ENCODE data around the gene PAK1. TPM values are rescaled to one million over a fixed set of nuclear protein-coding genes. Genes with fewer than 3 reads are reported as not detected.

PAK1 gene
- total and polyA plus RNA-seq, 2 donors (not counting 1 experiment from before 2014, with no cell fraction given): 11.9 to 23.4 TPM

DNA sequence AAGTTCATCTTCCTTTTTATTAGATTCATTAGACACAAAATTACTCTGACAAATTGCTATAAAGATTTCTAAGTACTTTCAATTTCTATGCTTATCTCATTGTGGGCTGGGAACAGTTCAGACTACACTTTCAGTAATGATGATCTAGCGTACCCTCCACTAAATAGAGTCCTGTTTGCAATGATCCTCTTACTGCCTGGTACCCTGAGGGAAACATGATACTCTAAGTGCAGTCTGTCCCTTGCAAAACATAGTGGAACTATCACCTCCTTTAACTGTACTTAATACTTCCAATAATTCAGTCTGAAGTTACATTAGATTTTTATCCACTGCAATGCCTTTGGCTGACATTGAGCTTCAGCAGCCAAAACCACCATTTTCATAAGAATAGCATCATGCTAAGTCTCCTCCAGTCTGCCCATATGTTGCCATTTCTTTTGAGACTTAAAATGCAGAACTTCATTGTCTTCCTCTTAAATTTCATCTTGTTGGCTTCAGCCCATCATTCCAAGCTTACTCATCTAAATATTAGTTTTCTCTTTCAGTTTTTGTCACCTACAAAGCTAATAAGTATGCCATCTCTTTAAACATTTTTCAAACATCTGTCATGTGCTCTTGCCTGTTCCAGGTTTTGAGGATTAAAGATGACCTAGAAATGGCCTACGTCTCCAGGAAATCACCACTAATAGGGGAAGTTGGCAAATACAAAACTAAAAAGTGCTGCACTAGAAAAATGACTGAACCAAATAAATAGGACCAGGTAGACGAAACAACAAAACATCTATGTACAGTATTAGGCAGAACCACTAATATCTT is 55.5 kb downstream of the PAK1 start:
- no peaks in the 10 kb centered on the region for H3K4me1 ChIP-seq (ENCODE audit: control insufficient read depth in 2 of 2, insufficient read depth in 2 of 2, low read length in 2 of 2)
- intact Hi-C loops (cut with micrococcal nuclease): no loop called here
- peaks cover 3% of the 10 kb centered on the region for H3K4me1 Mint-ChIP-seq
- H3K36me3 ChIP-seq (replicated peaks in 1 of 2; ENCODE audit: control extremely low read depth in 1 of 2, control insufficient read depth in 1 of 2, extremely low read depth in 1 of 2, insufficient read depth in 2 of 2, low read length in 1 of 2): no peaks in the 10 kb centered on the region
- H3K79me2 ChIP-seq (ENCODE audit: control insufficient read depth, insufficient read depth, low read length): no peaks in the 10 kb centered on the region
- H3K4me3 ChIP-seq (ENCODE audit: control extremely low read depth in 1 of 5, extremely low read depth in 1 of 5, insufficient read depth in 1 of 5, low read depth in 2 of 5, low read length in 4 of 5): no peak overlapping the region
- no peak overlapping the region for H3K27ac Mint-ChIP-seq
- no peaks in the 10 kb centered on the region for H3K9me3 ChIP-seq (ENCODE audit: control extremely low read depth in 1 of 3, control insufficient read depth in 2 of 3, insufficient read depth in 1 of 3, low read length in 2 of 3)
- no peak for ATAC-seq (ENCODE audit: low read depth)
- no peak overlapping the region for H3K4me3 Mint-ChIP-seq
- no peaks in the 10 kb centered on the region for H3K27me3 ChIP-seq (replicated peaks in 1 of 4; ENCODE audit: control extremely low read depth in 1 of 4, control insufficient read depth in 3 of 4, insufficient read depth in 4 of 4, low read length in 3 of 4)
- POLR2A ChIA-PET: no interaction called here
- no peaks in the 10 kb centered on the region for H4K20me1 ChIP-seq (ENCODE audit: control insufficient read depth, insufficient read depth, low read length, poor library complexity, severe bottlenecking)
- H3K27me3 Mint-ChIP-seq: no peaks in the 10 kb centered on the region
- no peak overlapping the region for H3K9ac ChIP-seq (ENCODE audit: low read length)
- CTCF ChIA-PET: no interaction called here
- no peak for DNase-seq
- no peaks in the 10 kb centered on the region for H3K9me3 Mint-ChIP-seq (ENCODE audit: insufficient read depth)
- TF ChIP-seq, protein P1, sequence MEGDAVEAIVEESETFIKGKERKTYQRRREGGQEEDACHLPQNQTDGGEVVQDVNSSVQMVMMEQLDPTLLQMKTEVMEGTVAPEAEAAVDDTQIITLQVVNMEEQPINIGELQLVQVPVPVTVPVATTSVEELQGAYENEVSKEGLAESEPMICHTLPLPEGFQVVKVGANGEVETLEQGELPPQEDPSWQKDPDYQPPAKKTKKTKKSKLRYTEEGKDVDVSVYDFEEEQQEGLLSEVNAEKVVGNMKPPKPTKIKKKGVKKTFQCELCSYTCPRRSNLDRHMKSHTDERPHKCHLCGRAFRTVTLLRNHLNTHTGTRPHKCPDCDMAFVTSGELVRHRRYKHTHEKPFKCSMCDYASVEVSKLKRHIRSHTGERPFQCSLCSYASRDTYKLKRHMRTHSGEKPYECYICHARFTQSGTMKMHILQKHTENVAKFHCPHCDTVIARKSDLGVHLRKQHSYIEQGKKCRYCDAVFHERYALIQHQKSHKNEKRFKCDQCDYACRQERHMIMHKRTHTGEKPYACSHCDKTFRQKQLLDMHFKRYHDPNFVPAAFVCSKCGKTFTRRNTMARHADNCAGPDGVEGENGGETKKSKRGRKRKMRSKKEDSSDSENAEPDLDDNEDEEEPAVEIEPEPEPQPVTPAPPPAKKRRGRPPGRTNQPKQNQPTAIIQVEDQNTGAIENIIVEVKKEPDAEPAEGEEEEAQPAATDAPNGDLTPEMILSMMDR (IDR thresholded peaks at IDR 0.05): no peak
- no peak for TF ChIP-seq EZH2 (IDR thresholded peaks at IDR 0.05; ENCODE audit: borderline replicate concordance, insufficient read depth, low read depth, low read length, poor library complexity, severe bottlenecking)
- no peak overlapping the region for H3K27ac ChIP-seq (ENCODE audit: low read length in 2 of 2)
- no peak overlapping the region for H3K4me2 ChIP-seq (replicated peaks; ENCODE audit: low read depth, low read length, poor library complexity, severe bottlenecking)
- peak overlapping the region; percentile 12 for H2AFZ ChIP-seq (ENCODE audit: insufficient read depth, low read depth, low read length, poor library complexity, severe bottlenecking)
- 50% methylated on average over 2 of the region's 3 CpGs for WGBS (ENCODE audit: insufficient coverage)

DNA sequence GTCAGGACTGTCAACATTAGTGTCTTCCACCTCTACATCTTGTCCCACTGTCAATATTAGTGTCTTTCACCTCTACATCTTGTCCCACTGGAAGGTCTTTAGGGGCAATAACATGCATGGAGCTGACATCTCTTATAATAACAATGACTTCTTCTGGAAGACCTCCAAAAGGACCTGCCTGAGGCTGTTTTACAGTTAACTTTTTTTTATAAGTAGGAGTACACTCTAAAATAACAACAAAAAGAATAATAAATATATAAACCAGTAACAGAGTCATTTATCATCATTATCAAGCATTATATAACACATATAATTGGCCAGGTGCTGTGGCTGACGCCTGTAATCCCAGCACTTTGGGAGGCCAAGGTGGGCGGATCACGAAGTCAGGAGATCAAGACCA is 57.5 kb downstream of the PAK1 start:
- Histone ChIP-seq H3K9ac (ENCODE audit: low read length) (no peak overlapping the region), H3K9me3 (ENCODE audit: control extremely low read depth in 1 of 3, control insufficient read depth in 2 of 3, insufficient read depth in 1 of 3, low read length in 2 of 3) (no peaks in the 10 kb centered on the region), H3K27ac (ENCODE audit: low read length in 2 of 2) (no peak overlapping the region), H3K27me3 (replicated peaks in 1 of 4; ENCODE audit: control extremely low read depth in 1 of 4, control insufficient read depth in 3 of 4, insufficient read depth in 4 of 4, low read length in 3 of 4) (no peaks in the 10 kb centered on the region), H3K4me3 (ENCODE audit: control extremely low read depth in 1 of 5, extremely low read depth in 1 of 5, insufficient read depth in 1 of 5, low read depth in 2 of 5, low read length in 4 of 5) (no peak overlapping the region), H3K36me3 (replicated peaks in 1 of 2; ENCODE audit: control extremely low read depth in 1 of 2, control insufficient read depth in 1 of 2, extremely low read depth in 1 of 2, insufficient read depth in 2 of 2, low read length in 1 of 2) (no peaks in the 10 kb centered on the region), H2AFZ (ENCODE audit: insufficient read depth, low read depth, low read length, poor library complexity, severe bottlenecking) (no peak overlapping the region), H3K4me2 (replicated peaks; ENCODE audit: low read depth, low read length, poor library complexity, severe bottlenecking) (no peak overlapping the region), H3K79me2 (ENCODE audit: control insufficient read depth, insufficient read depth, low read length) (no peaks in the 10 kb centered on the region), H4K20me1 (ENCODE audit: control insufficient read depth, insufficient read depth, low read length, poor library complexity, severe bottlenecking) (no peaks in the 10 kb centered on the region), H3K4me1 (ENCODE audit: control insufficient read depth in 2 of 2, insufficient read depth in 2 of 2, low read length in 2 of 2) (peaks cover 5 to 13% of the 10 kb centered on the region in 2 donors)
- WGBS (ENCODE audit: insufficient coverage): no CpG with 5 or more reads among the region's 3 CpGs
- no peak overlapping the region for H3K4me3 Mint-ChIP-seq
- no peaks in the 10 kb centered on the region for H3K9me3 Mint-ChIP-seq (ENCODE audit: insufficient read depth)
- no peaks in the 10 kb centered on the region for H3K27me3 Mint-ChIP-seq
- no peak overlapping the region for H3K27ac Mint-ChIP-seq
- H3K4me1 Mint-ChIP-seq: peaks cover 14% of the 10 kb centered on the region
- DNase-seq (no peak), ATAC-seq (ENCODE audit: low read depth) (no peak)
- ChIA-PET POLR2A (no interaction called here), CTCF (interaction anchor here (0.7 kb wide), 1 partner anchor 220 kb away, joined by 3 read pairs; no protein-coding TSS in a partner anchor)
- intact Hi-C loops (cut with micrococcal nuclease): no loop called here
- TF ChIP-seq EZH2 (IDR thresholded peaks at IDR 0.05; ENCODE audit: borderline replicate concordance, insufficient read depth, low read depth, low read length, poor library complexity, severe bottlenecking): no peak
- TF ChIP-seq, protein P1 (IDR thresholded peaks at IDR 0.05): no peak

Data from B cell (primary cell).